Measurements from ENCODE around the gene RWDD2A.

GRCh38 chr6:83192871-83193746 is at the start of gene RWDD2A, which contains the start of gene PGM3:
- TF ChIP-seq CTCF (conservative IDR thresholded peaks at IDR 0.05; ENCODE audit: low read length): no peak
- TF ChIP-seq EZH2phosphoT487 (IDR thresholded peaks at IDR 0.05; ENCODE audit: borderline replicate concordance): no peak
